Activated B cell treated with CpG ODN at 0.5 μM for 24 hours (primary cell): Measurements from ENCODE around the gene STARD9. TPM values are rescaled to one million over a fixed set of nuclear protein-coding genes. Genes with fewer than 3 reads are reported as not detected.

Experiments
- ATAC-seq: fragments of 200-7000 bp; cut with Tn5 transposase; one replicate; pipeline ENCODE4 v1.10.0; 2021; ENCODE audit warnings: low read depth, mild to moderate bottlenecking, moderate library complexity
- CTCF ChIA-PET: fragments of 350-600 bp; sonication (Branson Sonifier 250); formaldehyde crosslinking; loops from one replicate; lab custom pipeline; 2021; ENCODE audit warnings: antibody characterized with exemption; lab: Charles Lee
- POLR2A ChIA-PET: fragments of 350-600 bp; sonication (Branson Sonifier 250); formaldehyde crosslinking; loops from one replicate; lab custom pipeline; 2021; ENCODE audit warnings: antibody characterized with exemption; lab: Charles Lee
- DNase-seq: peaks from one replicate; pipeline ENCODE4 v3.0.0; 2022
- H3K27ac Mint-ChIP-seq: one replicate; pipeline ENCODE4 v1.8.0; 2020; ENCODE audit warnings: mixed read lengths
- H3K27me3 Mint-ChIP-seq: one replicate; pipeline ENCODE4 v1.8.0; 2021; ENCODE audit warnings: mixed read lengths
- H3K36me3 Mint-ChIP-seq: one replicate; pipeline ENCODE4 v1.8.0; 2021; ENCODE audit warnings: low read depth, mixed read lengths
- H3K4me1 Mint-ChIP-seq: one replicate; pipeline ENCODE4 v1.8.0; 2021; ENCODE audit warnings: mixed read lengths
- H3K4me3 Mint-ChIP-seq: one replicate; pipeline ENCODE4 v1.8.0; 2020; ENCODE audit warnings: mild to moderate bottlenecking, mixed read lengths
- H3K9me3 Mint-ChIP-seq: one replicate; pipeline ENCODE4 v1.8.0; 2020; ENCODE audit warnings: mixed read lengths
- intact Hi-C: fragments of 100-400 bp; cut with micrococcal nuclease; formaldehyde crosslinking; loops from one replicate; pipeline ENCODE4 v1.15.1; 2024
- total RNA-seq: library from RNA; stranded (reverse); gene quantifications from 2 replicates; pipeline ENCODE4 v1.2.3, GENCODE V29; 2022
- TF ChIP-seq, protein P1 (sequence below): fragments of 200-600 bp; IDR thresholded peaks from one replicate; pipeline ENCODE4 v1.8.0; 2022; ENCODE audit warnings: antibody characterized with exemption, mild to moderate bottlenecking

STARD9 gene
- total RNA-seq, 1 donor from 2014 or later, result 7.1 TPM

GRCh38 chr15:42716626-42717025 lies 141.2 kb downstream of the STARD9 start:
- H3K27ac Mint-ChIP-seq, result no peak overlapping the region
- CTCF ChIA-PET, result interaction anchor here (1.1 to 1.9 kb wide), 2 partner anchors 12 to 210 kb away, joined by 3 to 6 read pairs; no protein-coding TSS in a partner anchor

DNA sequence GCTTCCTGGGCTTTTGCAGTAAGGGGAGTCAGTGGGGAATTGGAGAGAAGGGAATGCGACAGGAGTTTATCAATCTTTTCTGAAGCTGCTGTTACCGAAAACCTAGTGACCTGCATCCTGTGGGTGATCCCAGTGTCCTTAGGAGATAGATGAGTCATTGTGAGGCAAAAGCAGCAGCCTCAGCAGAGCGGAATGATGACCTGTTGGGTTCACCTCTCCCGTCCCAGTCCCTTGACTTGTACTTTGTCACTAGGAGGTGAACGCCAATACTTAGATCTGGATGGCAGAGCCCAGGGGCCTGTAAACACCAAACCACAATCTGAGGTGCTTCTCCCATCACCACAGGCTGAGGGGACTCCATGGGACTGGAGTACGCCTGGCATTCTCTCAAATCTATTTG lies 143.6 kb downstream of the STARD9 start:
- Mint-ChIP-seq H3K9me3 (no peaks in the 10 kb centered on the region), H3K4me1 (no peaks in the 10 kb centered on the region), H3K4me3 (no peak overlapping the region), H3K36me3 (peaks cover 36% of the 10 kb centered on the region), H3K27ac (no peak overlapping the region), H3K27me3 (no peaks in the 10 kb centered on the region)
- POLR2A ChIA-PET, result interaction anchor here (0.6 kb wide), 1 partner anchor 129 kb away, joined by 3 read pairs; no protein-coding TSS in a partner anchor
- ATAC-seq (no peak), DNase-seq (no peak)
- TF ChIP-seq, protein P1, sequence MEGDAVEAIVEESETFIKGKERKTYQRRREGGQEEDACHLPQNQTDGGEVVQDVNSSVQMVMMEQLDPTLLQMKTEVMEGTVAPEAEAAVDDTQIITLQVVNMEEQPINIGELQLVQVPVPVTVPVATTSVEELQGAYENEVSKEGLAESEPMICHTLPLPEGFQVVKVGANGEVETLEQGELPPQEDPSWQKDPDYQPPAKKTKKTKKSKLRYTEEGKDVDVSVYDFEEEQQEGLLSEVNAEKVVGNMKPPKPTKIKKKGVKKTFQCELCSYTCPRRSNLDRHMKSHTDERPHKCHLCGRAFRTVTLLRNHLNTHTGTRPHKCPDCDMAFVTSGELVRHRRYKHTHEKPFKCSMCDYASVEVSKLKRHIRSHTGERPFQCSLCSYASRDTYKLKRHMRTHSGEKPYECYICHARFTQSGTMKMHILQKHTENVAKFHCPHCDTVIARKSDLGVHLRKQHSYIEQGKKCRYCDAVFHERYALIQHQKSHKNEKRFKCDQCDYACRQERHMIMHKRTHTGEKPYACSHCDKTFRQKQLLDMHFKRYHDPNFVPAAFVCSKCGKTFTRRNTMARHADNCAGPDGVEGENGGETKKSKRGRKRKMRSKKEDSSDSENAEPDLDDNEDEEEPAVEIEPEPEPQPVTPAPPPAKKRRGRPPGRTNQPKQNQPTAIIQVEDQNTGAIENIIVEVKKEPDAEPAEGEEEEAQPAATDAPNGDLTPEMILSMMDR, result no peak
- CTCF ChIA-PET, result no interaction called here
- intact Hi-C loops, result no loop called here

More at GRCh38 chr15:42716626-42717025, 141.2 kb downstream of the STARD9 start:
- Mint-ChIP-seq H3K27me3 (no peaks in the 10 kb centered on the region), H3K4me1 (no peaks in the 10 kb centered on the region), H3K36me3 (peaks cover 19% of the 10 kb centered on the region), H3K9me3 (no peaks in the 10 kb centered on the region), H3K4me3 (no peak overlapping the region)
- DNase-seq (no peak), ATAC-seq (no peak)
- POLR2A ChIA-PET, result no interaction called here
- intact Hi-C loops, result no loop called here
- TF ChIP-seq, protein P1, result no peak

GRCh38 chr15:42720071-42720470 lies 144.7 kb downstream of the STARD9 start:
- H3K27me3 Mint-ChIP-seq, result no peaks in the 10 kb centered on the region
- DNase-seq (no peak), ATAC-seq (no peak)
- H3K9me3 Mint-ChIP-seq, result no peaks in the 10 kb centered on the region
- CTCF ChIA-PET, result interaction anchor here (1.7 kb wide), 1 partner anchor 9 kb away, joined by 3 read pairs; no protein-coding TSS in a partner anchor
- H3K4me1 Mint-ChIP-seq, result no peaks in the 10 kb centered on the region
- peak overlapping the region; percentile 21 for H3K27ac Mint-ChIP-seq
- intact Hi-C loops, result no loop called here
- TF ChIP-seq, protein P1, result no peak
- no peak overlapping the region for H3K4me3 Mint-ChIP-seq
- H3K36me3 Mint-ChIP-seq, result peaks cover 46% of the 10 kb centered on the region
- POLR2A ChIA-PET, result no interaction called here

DNA sequence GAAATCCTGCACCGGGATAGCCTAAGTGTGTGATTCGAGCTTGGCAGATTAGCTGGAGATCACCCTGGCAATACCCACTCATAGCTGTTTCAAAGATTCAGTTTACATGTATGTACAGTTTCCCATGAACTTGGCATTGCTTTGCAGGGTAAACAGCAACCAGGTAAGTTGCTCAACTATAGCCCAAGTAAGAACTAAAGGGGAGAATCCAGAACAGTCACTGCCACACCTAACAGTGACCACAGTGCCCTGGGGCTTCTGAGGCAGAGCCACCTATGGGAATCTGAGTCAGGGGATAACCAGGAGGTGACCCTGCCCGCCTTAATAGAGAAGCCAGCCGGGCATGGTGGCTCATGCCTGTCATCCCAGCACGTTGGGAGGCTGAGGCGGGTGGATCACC lies 145.6 kb downstream of the STARD9 start:
- DNase-seq (no peak), ATAC-seq (no peak)
- ChIA-PET POLR2A (no interaction called here), CTCF (interaction anchor here (1.7 kb wide), 1 partner anchor 10 kb away, joined by 3 read pairs; no protein-coding TSS in a partner anchor)
- TF ChIP-seq, protein P1, result no peak
- Mint-ChIP-seq H3K4me3 (no peak overlapping the region), H3K9me3 (no peaks in the 10 kb centered on the region), H3K36me3 (peaks cover 54% of the 10 kb centered on the region), H3K4me1 (no peaks in the 10 kb centered on the region), H3K27ac (no peak overlapping the region), H3K27me3 (no peaks in the 10 kb centered on the region)
- intact Hi-C loops, result no loop called here

DNA sequence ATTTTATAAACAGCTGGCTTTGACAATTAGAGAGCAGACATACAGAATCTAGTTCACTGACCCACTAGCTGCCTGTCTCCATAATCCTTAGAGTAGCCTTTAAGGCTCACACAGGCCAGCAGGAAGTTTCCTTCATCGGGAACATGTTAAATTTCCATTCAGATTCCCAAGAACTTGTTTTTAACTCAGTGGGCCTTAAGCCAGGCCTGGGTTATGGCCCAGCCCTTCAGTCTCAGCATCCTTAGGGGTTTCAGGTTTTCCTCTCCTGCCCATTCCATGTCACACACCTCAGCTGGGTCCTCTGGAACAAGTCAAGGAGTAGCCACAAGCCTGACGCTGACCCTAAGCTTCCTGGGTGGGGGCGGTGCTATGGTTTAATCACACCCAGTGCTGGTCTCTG lies 146.5 kb downstream of the STARD9 start:
- ChIA-PET POLR2A (no interaction called here), CTCF (interaction anchor here (1.1 kb wide), 1 partner anchor 16 kb away, joined by 3 read pairs; no protein-coding TSS in a partner anchor)
- no peaks in the 10 kb centered on the region for H3K4me1 Mint-ChIP-seq
- H3K4me3 Mint-ChIP-seq, result no peak overlapping the region
- DNase-seq (no peak), ATAC-seq (no peak)
- H3K9me3 Mint-ChIP-seq, result no peaks in the 10 kb centered on the region
- H3K27me3 Mint-ChIP-seq, result no peaks in the 10 kb centered on the region
- TF ChIP-seq, protein P1, result no peak
- H3K27ac Mint-ChIP-seq, result no peak overlapping the region
- intact Hi-C loops, result no loop called here
- peaks cover 62% of the 10 kb centered on the region for H3K36me3 Mint-ChIP-seq
